IPS DF 6.9 (cell line): ENCODE data around the gene CERS1.

Experiments used
- DNase-seq: peaks from one replicate; pipeline ENCODE4 v3.0.0-alpha.2; 2013; ENCODE audit warnings: low read depth, low spot score
- H3K27ac ChIP-seq: one replicate; pipeline ENCODE4 v1.5.1; 2013; ENCODE audit warnings: low read length, control low read depth
- H3K27me3 ChIP-seq: 2 replicates; pipeline ENCODE4 v1.6.1; 2013; ENCODE audit warnings: mild to moderate bottlenecking, low read length; ENCODE audit not compliant: control insufficient read depth, insufficient read depth
- H3K36me3 ChIP-seq: 2 replicates; pipeline ENCODE4 v1.6.1; 2013; ENCODE audit warnings: low read length; ENCODE audit not compliant: control insufficient read depth, insufficient read depth
- H3K4me1 ChIP-seq: 2 replicates; pipeline ENCODE4 v1.6.1; 2013; ENCODE audit warnings: low read length; ENCODE audit not compliant: control insufficient read depth, insufficient read depth
- H3K4me3 ChIP-seq: 2 replicates; pipeline ENCODE4 v1.5.1; 2013; ENCODE audit warnings: mild to moderate bottlenecking, low read length
- H3K9me3 ChIP-seq: 2 replicates; pipeline ENCODE4 v1.6.1; 2013; ENCODE audit warnings: low read length, inconsistent platforms; ENCODE audit not compliant: control insufficient read depth, insufficient read depth
- WGBS: extraction: QIAGEN DNeasy Blood & Tissue Kit; methylation state at CpG from one replicate; pipeline ENCODE4 v1.1.7; 2013; ENCODE audit warnings: mixed read lengths, missing lambda C conversion rate; ENCODE audit not compliant: insufficient read length, insufficient coverage; 5-methylcytosine and 5-hydroxymethylcytosine counted together

The CERS1 gene

GRCh38 chr19:18869781-18870530 lies 26.0 kb downstream of the CERS1 start:
- no peak for DNase-seq
- 0 out of 2 replicates have a peak, but pooled peaks cover 3% of the 10 kb centered on the region for H3K4me1 ChIP-seq
- H3K27me3 ChIP-seq, result no peaks in the 10 kb centered on the region
- no peak overlapping the region for H3K27ac ChIP-seq
- no peak overlapping the region; the same call in 1 of the 2 replicates for H3K4me3 ChIP-seq
- H3K9me3 ChIP-seq, result no peaks in the 10 kb centered on the region
- WGBS, result no CpG with 5 or more reads among the region's 62 CpGs
- H3K36me3 ChIP-seq, result peaks cover 16% of the 10 kb centered on the region

- no CpG with 5 or more reads among the region's 71 CpGs for WGBS
- no peak for DNase-seq
- H3K27ac ChIP-seq, result no peak overlapping the region
- peaks cover 18% of the 10 kb centered on the region for H3K36me3 ChIP-seq
- H3K4me1 ChIP-seq, result 0 out of 2 replicates have a peak, but pooled peaks cover 3% of the 10 kb centered on the region
- no peaks in the 10 kb centered on the region for H3K27me3 ChIP-seq
- no peaks in the 10 kb centered on the region for H3K9me3 ChIP-seq
- H3K4me3 ChIP-seq, result no peak overlapping the region
Measured at GRCh38 chr19:18869023-18869618, 26.8 kb downstream of the CERS1 start.

GRCh38 chr19:18868380-18869022 lies 27.5 kb downstream of the CERS1 start:
- H3K27ac ChIP-seq, result no peak overlapping the region
- no peak for DNase-seq
- no peaks in the 10 kb centered on the region for H3K27me3 ChIP-seq
- H3K4me1 ChIP-seq, result 0 out of 2 replicates have a peak, but pooled peaks cover 3% of the 10 kb centered on the region
- no peaks in the 10 kb centered on the region for H3K9me3 ChIP-seq
- peaks cover 23% of the 10 kb centered on the region for H3K36me3 ChIP-seq
- H3K4me3 ChIP-seq, result no peak overlapping the region
- WGBS, result no CpG with 5 or more reads among the region's 77 CpGs

- DNase-seq, result no peak
- H3K9me3 ChIP-seq, result no peaks in the 10 kb centered on the region
- WGBS, result no CpG with 5 or more reads among the region's 23 CpGs
- H3K27ac ChIP-seq, result no peak overlapping the region
- H3K4me3 ChIP-seq, result no peak overlapping the region
- H3K4me1 ChIP-seq, result 0 out of 2 replicates have a peak, but pooled peaks cover 3% of the 10 kb centered on the region
- H3K27me3 ChIP-seq, result no peaks in the 10 kb centered on the region
- H3K36me3 ChIP-seq, result peaks cover 31% of the 10 kb centered on the region
Measured at GRCh38 chr19:18867751-18868150, 28.2 kb downstream of the CERS1 start.

- no peaks in the 10 kb centered on the region for H3K9me3 ChIP-seq
- DNase-seq, result no peak
- H3K27me3 ChIP-seq, result no peaks in the 10 kb centered on the region
- 0 out of 2 replicates have a peak, but pooled peaks cover 3% of the 10 kb centered on the region for H3K4me1 ChIP-seq
- no peak overlapping the region for H3K27ac ChIP-seq
- no CpG with 5 or more reads among the region's 23 CpGs for WGBS
- peaks cover 33% of the 10 kb centered on the region for H3K36me3 ChIP-seq
- no peak overlapping the region for H3K4me3 ChIP-seq
Measured at GRCh38 chr19:18867199-18867598, 28.8 kb downstream of the CERS1 start.

- Histone ChIP-seq H3K4me3 (no peak overlapping the region), H3K27ac (no peak overlapping the region), H3K4me1 (0 out of 2 replicates have a peak, but pooled peaks cover 3% of the 10 kb centered on the region), H3K27me3 (no peaks in the 10 kb centered on the region), H3K9me3 (no peaks in the 10 kb centered on the region), H3K36me3 (peaks cover 38% of the 10 kb centered on the region)
- DNase-seq, result no peak
- WGBS, result no CpG with 5 or more reads among the region's 17 CpGs
Measured at GRCh38 chr19:18866800-18867123, 29.2 kb downstream of the CERS1 start.

GRCh38 chr19:18865973-18866799 lies 29.8 kb downstream of the CERS1 start:
- H3K9me3 ChIP-seq, result no peaks in the 10 kb centered on the region
- DNase-seq, result no peak
- H3K27ac ChIP-seq, result no peak overlapping the region
- no CpG with 5 or more reads among the region's 38 CpGs for WGBS
- 0 out of 2 replicates have a peak, but pooled peaks cover 3% of the 10 kb centered on the region for H3K4me1 ChIP-seq
- H3K4me3 ChIP-seq, result no peak overlapping the region
- H3K36me3 ChIP-seq, result peaks cover 43% of the 10 kb centered on the region
- no peaks in the 10 kb centered on the region for H3K27me3 ChIP-seq

GRCh38 chr19:18865106-18865972 lies 30.6 kb downstream of the CERS1 start:
- H3K4me1 ChIP-seq, result no peaks in the 10 kb centered on the region
- no CpG with 5 or more reads among the region's 27 CpGs for WGBS
- no peak overlapping the region for H3K27ac ChIP-seq
- DNase-seq, result no peak
- H3K36me3 ChIP-seq, result peaks cover 51% of the 10 kb centered on the region
- no peaks in the 10 kb centered on the region for H3K9me3 ChIP-seq
- no peak overlapping the region for H3K4me3 ChIP-seq
- H3K27me3 ChIP-seq, result no peaks in the 10 kb centered on the region

GRCh38 chr19:18863843-18864362 lies 32.1 kb downstream of the CERS1 start:
- no peaks in the 10 kb centered on the region for H3K4me1 ChIP-seq
- no peak for DNase-seq
- no peak overlapping the region for H3K27ac ChIP-seq
- H3K4me3 ChIP-seq, result no peak overlapping the region
- H3K36me3 ChIP-seq, result peaks cover 65% of the 10 kb centered on the region
- no peaks in the 10 kb centered on the region for H3K27me3 ChIP-seq
- WGBS, result no CpG with 5 or more reads among the region's 16 CpGs
- H3K9me3 ChIP-seq, result no peaks in the 10 kb centered on the region
